MCF 10A (cell line): ENCODE measurements around the gene EHD2. TPM values are rescaled to one million over a fixed set of nuclear protein-coding genes. Genes with fewer than 3 reads are reported as not detected.
A peak's percentile ranks its signal among the peaks of the same experiment; 100 is the strongest.

ENCODE experiments used
- BruUV-seq: library from RNA; stranded (reverse); fragments of 400-500 nt; replicated peaks from 2 replicates; lab custom pipeline; 2021; lab: Mats Ljungman, UMichigan
- CTCF ChIA-PET: fragments of 300-600 bp; sonication (Branson Sonifier 250); formaldehyde crosslinking; extraction: SDS; loops from one replicate; lab custom pipeline; 2021; ENCODE audit warnings: antibody characterized with exemption, inconsistent platforms; lab: Yijun Ruan, JAX
- POLR2A ChIA-PET: fragments of 300-600, 350-650 bp; sonication (Branson Sonifier 250); formaldehyde crosslinking; extraction: SDS; loops from one replicate; lab custom pipeline; 2020; ENCODE audit warnings: antibody characterized with exemption, inconsistent platforms; lab: Yijun Ruan, JAX
- DNase-seq: peaks from one replicate; pipeline ENCODE4 v3.0.0-alpha.2; 2018; ENCODE audit not compliant: unreplicated experiment
- H3K27ac Mint-ChIP-seq: one replicate; pipeline ENCODE4 v1.8.0; 2022; ENCODE audit warnings: mild to moderate bottlenecking, low read depth, mixed read lengths; ENCODE audit not compliant: unreplicated experiment
- H3K27me3 Mint-ChIP-seq: one replicate; pipeline ENCODE4 v1.8.0; 2022; ENCODE audit warnings: mixed read lengths; ENCODE audit not compliant: insufficient read depth, unreplicated experiment
- H3K36me3 Mint-ChIP-seq: one replicate; pipeline ENCODE4 v1.8.0; 2022; ENCODE audit warnings: mild to moderate bottlenecking, moderate library complexity, mixed read lengths; ENCODE audit not compliant: insufficient read depth, unreplicated experiment
- H3K4me1 Mint-ChIP-seq: one replicate; pipeline ENCODE4 v1.8.0; 2022; ENCODE audit warnings: mixed read lengths; ENCODE audit not compliant: insufficient read depth, unreplicated experiment
- H3K4me3 Mint-ChIP-seq: one replicate; pipeline ENCODE4 v1.8.0; 2022; ENCODE audit warnings: mild to moderate bottlenecking, moderate library complexity, mixed read lengths; ENCODE audit not compliant: unreplicated experiment
- H3K9me3 Mint-ChIP-seq: one replicate; pipeline ENCODE4 v1.8.0; 2022; ENCODE audit warnings: mixed read lengths; ENCODE audit not compliant: unreplicated experiment
- CTCF ChIP-seq: fragments of 200-600 bp; IDR thresholded peaks from one replicate; pipeline ENCODE4 v1.8.0; 2022; ENCODE audit warnings: antibody characterized with exemption, mild to moderate bottlenecking; ENCODE audit not compliant: unreplicated experiment
- intact Hi-C: fragments of 100-400 bp; cut with micrococcal nuclease; formaldehyde crosslinking; loops from 2 replicates; pipeline ENCODE4 v1.14.1; 2022
- total RNA-seq: library from RNA; stranded (reverse); gene quantifications from 2 replicates; pipeline ENCODE4 v1.2.3, GENCODE V29; 2022

Gene EHD2
- total RNA-seq, 1 experiment from 2014 or later = 88.8 TPM

DNA sequence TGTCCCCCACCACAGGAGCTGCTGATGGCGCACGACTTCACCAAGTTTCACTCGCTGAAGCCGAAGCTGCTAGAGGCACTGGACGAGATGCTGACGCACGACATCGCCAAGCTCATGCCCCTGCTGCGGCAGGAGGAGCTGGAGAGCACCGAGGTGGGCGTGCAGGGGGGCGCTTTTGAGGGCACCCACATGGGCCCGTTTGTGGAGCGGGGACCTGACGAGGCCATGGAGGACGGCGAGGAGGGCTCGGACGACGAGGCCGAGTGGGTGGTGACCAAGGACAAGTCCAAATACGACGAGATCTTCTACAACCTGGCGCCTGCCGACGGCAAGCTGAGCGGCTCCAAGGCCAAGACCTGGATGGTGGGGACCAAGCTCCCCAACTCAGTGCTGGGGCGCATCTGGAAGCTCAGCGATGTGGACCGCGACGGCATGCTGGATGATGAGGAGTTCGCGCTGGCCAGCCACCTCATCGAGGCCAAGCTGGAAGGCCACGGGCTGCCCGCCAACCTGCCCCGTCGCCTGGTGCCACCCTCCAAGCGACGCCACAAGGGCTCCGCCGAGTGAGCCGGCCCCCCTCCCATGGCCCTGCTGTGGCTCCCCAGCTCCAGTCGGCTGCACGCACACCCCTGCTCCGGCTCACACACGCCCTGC lies 27.8 kb downstream of the EHD2 start:
- POLR2A ChIA-PET = interaction anchor here (1.9 to 9.5 kb wide), 3 partner anchors 14 to 27 kb away, joined by 12 to 207 read pairs (median 13); partner anchors contain the start of gene EHD2
- Mint-ChIP-seq H3K4me3 (no peak overlapping the region), H3K36me3 (peaks cover 89% of the 10 kb centered on the region), H3K9me3 (no peaks in the 10 kb centered on the region), H3K27ac (no peak overlapping the region), H3K27me3 (no peaks in the 10 kb centered on the region), H3K4me1 (no peaks in the 10 kb centered on the region)
- intact Hi-C loops = no loop called here
- CTCF ChIA-PET = interaction anchor here (0.6 to 2.8 kb wide), 3 partner anchors 19 to 28 kb away, joined by 3 to 7 read pairs (median 3); partner anchors contain the start of gene EHD2
- BruUV-seq = no TSS peak
- DNase-seq = no peak
- no peak for TF ChIP-seq CTCF

GRCh38 chr19:47741544-47742140 lies 28.4 kb downstream of the EHD2 start:
- no peaks in the 10 kb centered on the region for H3K27me3 Mint-ChIP-seq
- no TSS peak for BruUV-seq
- peak overlapping the region; percentile 91 for H3K27ac Mint-ChIP-seq
- peaks cover 87% of the 10 kb centered on the region for H3K36me3 Mint-ChIP-seq
- no peaks in the 10 kb centered on the region for H3K4me1 Mint-ChIP-seq
- H3K9me3 Mint-ChIP-seq = no peaks in the 10 kb centered on the region
- ChIA-PET CTCF (interaction anchor here (0.6 to 7.1 kb wide), 3 partner anchors 19 to 29 kb away, joined by 3 to 78 read pairs (median 7); partner anchors contain the start of gene EHD2), POLR2A (interaction anchor here (1.9 to 9.5 kb wide), 4 partner anchors 15 to 28 kb away, joined by 12 to 259 read pairs (median 110); partner anchors contain the start of gene EHD2)
- H3K4me3 Mint-ChIP-seq = no peak overlapping the region
- no peak for TF ChIP-seq CTCF
- DNase-seq = no peak
- intact Hi-C loops = loop anchor here (2.0 kb wide), 1 partner anchor 13 kb away; no protein-coding TSS in a partner anchor

DNA sequence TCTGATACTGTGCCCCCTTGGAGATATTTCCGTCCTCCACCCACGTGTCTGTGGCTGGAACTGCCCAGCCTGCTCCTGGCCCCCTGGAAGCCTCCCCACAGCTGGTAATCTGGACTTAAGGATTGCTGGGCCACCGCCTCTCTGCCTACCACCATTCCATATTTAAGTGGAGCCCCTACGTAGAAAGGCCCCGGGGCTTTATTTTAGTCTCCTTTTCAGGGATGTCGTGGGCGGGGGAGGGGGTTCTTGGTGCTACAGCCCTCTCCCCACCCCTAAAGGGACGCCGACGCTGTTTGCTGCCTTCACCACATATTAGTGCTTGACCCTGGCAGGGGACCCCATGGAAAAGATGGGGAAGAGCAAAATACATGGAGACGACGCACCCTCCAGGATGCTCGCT lies 29.4 kb downstream of the EHD2 start:
- POLR2A ChIA-PET = interaction anchor here (0.7 to 9.5 kb wide), 7 partner anchors 8 to 409 kb away, joined by 3 to 259 read pairs (median 5); partner anchors contain the start of genes EHD2 and NAPA
- Mint-ChIP-seq H3K27ac (peak overlapping the region; percentile 91), H3K27me3 (no peaks in the 10 kb centered on the region), H3K36me3 (peaks cover 83% of the 10 kb centered on the region), H3K9me3 (no peaks in the 10 kb centered on the region), H3K4me1 (no peaks in the 10 kb centered on the region), H3K4me3 (peak overlapping the region; percentile 89)
- CTCF ChIA-PET = interaction anchor here (0.9 to 7.1 kb wide), 4 partner anchors 19 to 36 kb away, joined by 4 to 78 read pairs (median 6); partner anchors contain the start of gene EHD2
- no peak for DNase-seq
- no peak for TF ChIP-seq CTCF
- no TSS peak for BruUV-seq
- intact Hi-C loops = loop anchor here (1.0 to 2.0 kb wide), 3 partner anchors 14 to 29 kb away; partner anchors contain the start of gene EHD2
